Uterus (tissue), 2 donors: Measurements from ENCODE around the gene FAM13B.

Experiments used
- CTCF ChIP-seq, 4 experiments: fragments of 200-600 bp in 2 of 4; fragments of 450-650 bp in 2 of 4; sonication (generic) in 2 of 4; IDR thresholded peaks; one replicate each; pipeline ENCODE4 v1.5.1; 2016 to 2019; ENCODE audit warnings: antibody characterized with exemption in 4 of 4, mild to moderate bottlenecking in 2 of 4, moderate library complexity in 1 of 4
- POLR2A ChIP-seq, 2 donors: fragments of 450-650 bp; IDR thresholded peaks; one replicate each; pipeline ENCODE4 v1.6.1; 2016; ENCODE audit warnings: antibody characterized with exemption in 2 of 2, mild to moderate bottlenecking in 1 of 2, moderate library complexity in 1 of 2

DNA sequence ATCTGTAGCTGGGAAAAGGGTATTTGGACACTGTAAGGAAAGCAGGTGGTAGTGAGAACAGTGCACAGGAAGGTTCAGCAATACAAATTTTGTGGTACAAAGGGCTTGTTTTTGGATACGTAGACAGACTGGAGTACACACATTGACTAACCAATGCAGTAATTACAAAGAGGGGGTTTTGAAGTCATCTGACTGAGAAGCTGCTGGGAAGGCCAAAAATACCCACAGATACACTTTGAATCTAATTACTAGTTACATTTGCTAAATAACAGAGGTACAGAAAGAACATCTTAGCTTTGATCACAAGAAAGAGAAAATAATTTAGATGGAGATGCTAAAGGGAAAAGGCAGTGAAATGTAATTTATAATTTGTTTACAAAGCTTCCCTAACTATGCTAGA is 97.7 kb downstream of the FAM13B start:
- TF ChIP-seq CTCF (IDR thresholded peaks at IDR 0.05), result no peak
- TF ChIP-seq POLR2A (IDR thresholded peaks at IDR 0.05), result no peak
